ENCODE measurements around the gene PPP2R3A.
"Not testable (repeated sequence)": the region's sequence is repeated elsewhere in the genome, so short reads cannot be mapped to it uniquely, and the experiment has no call there.

Gene PPP2R3A

DNA sequence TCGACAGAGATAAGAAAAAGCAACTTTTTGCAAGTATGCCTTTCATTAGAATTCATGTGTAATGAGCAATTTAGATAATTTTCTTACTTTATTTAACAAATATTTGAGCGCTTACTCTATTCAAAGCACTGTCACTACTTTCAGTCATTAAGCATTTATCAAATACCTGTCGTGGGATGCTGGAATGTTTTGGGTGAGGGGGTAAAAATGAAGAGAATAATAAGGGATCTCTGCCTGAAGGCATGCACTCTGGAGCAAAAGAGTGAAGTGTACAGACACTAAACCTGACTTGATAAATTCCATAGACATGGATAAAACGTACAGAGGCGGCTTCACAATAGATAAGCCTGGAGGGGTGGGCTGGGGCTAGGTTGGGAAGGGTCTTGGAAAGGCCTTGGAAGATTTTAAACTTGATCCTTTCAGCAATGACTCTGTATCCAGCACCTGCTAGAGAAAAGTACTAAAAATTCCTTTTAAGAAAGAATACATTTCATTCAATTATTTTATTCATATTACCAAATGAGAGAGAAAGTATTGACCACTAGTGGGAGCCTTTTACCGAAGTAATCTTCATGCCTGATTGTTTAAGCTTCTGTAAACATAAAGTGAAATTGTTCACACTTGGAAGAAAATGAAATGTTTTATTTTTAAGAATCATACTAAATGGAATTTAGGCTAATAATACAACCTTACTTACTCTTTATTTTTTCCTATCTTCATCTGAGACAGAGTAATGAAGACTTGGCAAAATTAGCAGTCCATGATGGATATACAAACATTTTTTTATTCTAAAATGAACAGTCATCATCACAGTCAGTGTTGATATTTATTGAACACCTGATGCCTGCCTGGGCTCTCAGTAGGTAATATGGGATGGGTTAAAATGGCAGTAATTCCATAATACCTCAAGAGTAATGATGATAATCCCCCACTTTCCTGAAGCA lies 113.2 kb downstream of the PPP2R3A start:
- no peak for TF ChIP-seq Cebpa-rat (IDR thresholded peaks at IDR 0.05)
- Histone ChIP-seq H3K9me3 (peaks cover 4% of the 10 kb centered on the region), H3K27ac (no peak overlapping the region), H3K4me3 (no peak overlapping the region), H3K4me2 (no peak overlapping the region), H3K4me1 (no peaks in the 10 kb centered on the region), H3K9ac (no peak overlapping the region), H3K27me3 (no peaks in the 10 kb centered on the region), H3K36me3 (no peaks in the 10 kb centered on the region; the same call in 1 of the 2 replicates), H4K20me1 (no peaks in the 10 kb centered on the region)

DNA sequence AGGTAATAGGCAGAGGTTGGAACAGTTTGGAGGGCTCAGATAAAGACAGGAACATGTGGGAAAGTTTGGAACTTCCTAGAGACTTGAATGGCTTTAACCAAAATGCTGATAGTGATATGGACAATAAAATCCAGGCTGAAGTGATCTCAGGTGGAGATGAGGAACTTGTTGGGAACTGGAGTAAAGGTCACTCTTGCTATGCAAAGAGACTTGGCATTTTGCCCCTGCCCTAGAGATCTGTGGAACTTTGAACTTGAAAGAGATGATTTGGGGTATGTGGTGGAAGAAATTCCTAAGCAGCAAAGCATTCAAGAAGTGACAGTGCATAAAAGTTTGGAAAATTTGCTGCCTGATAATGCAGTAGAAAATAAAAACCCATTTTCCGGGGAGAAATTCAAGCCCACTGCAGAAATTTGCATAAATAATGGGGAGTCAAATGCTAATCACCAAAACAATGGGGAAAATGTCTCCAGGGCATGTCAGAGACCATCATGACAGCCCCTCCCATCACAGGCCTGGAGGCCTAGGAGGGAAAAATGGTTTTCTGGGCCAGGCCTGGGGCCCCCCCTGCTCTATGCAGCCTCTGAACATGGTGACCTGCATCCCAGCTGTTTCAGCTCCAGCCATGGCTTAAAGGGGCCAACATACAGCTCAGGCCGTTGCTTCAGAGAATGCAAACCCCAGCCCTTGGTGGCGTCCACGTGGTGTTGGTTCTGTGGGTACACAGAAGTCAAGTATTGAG lies 118.3 kb downstream of the PPP2R3A start:
- not testable (repeated sequence) for H4K20me1 ChIP-seq, H3K4me1 ChIP-seq, H3K27ac ChIP-seq, H3K4me2 ChIP-seq, H3K9ac ChIP-seq, H3K36me3 ChIP-seq, H3K27me3 ChIP-seq, H3K4me3 ChIP-seq
- peaks cover 30% of the 10 kb centered on the region for H3K9me3 ChIP-seq

DNA sequence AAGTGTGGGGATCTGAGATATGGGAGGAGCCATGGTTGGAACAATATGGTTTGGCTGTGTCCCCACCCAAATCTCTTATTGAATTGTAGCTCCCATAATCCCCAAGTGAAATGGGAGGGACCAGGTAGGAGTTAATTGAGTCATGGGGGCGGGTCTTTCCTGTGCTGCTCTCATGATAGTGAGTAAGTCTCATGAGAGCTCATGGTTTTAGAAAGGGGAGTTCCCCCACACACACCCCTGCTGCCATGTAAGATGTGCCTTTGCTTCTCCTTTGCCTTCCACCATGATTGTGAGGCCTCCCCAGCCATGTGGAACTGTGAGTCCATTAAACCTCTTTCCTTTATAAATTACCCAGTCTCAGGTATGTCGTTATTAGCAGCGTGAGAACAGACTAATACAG lies 119.5 kb downstream of the PPP2R3A start:
- H3K4me1 ChIP-seq, H3K27me3 ChIP-seq, H3K4me2 ChIP-seq, H4K20me1 ChIP-seq, H3K36me3 ChIP-seq, H3K27ac ChIP-seq, H3K4me3 ChIP-seq, H3K9ac ChIP-seq: not testable (repeated sequence)
- peaks cover 30% of the 10 kb centered on the region for H3K9me3 ChIP-seq

DNA sequence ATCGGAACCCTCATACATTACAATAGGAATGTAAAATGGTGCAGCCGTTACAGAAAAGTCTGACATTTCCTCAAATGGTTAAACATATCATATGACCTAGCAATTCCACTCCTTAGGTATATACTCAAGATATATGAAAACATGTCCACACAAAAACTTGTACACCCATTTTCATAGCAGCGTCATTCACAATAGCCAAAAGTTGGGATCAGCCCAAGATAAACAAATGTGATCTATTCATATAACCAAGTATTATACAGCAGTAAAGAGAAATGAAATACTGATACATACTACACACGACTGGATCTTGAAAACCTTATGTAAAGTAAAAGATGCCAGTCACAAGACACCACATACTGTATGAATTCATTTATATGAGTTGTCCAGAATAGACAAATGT lies 128.2 kb downstream of the PPP2R3A start:
- Histone ChIP-seq H3K4me2 (no peak overlapping the region), H3K4me3 (no peak overlapping the region), H3K4me1 (no peaks in the 10 kb centered on the region), H3K36me3 (no peaks in the 10 kb centered on the region), H3K9me3 (no peaks in the 10 kb centered on the region), H3K9ac (no peak overlapping the region), H3K27me3 (no peaks in the 10 kb centered on the region), H3K27ac (no peak overlapping the region), H4K20me1 (no peaks in the 10 kb centered on the region)
- no peak for TF ChIP-seq Cebpa-rat (IDR thresholded peaks at IDR 0.05)

DNA sequence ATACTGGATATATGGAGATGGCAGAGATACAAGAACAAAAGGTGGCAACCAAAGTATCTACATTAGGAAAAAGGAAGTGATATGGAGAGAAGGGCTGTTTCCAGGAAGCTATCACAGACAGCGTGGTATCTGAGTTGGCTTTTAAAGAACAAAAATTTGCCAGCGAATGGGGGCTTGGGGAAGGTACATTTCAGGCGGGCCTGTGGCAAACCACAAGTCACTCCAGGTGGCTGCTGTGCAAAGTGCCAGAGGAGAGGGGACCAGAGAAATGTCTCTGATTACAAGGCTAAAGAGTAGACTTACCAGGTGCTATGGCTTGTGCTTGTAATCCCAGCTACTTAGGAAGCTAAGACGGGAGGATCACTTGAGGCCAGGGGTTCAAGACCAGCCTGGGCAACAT lies 139.5 kb downstream of the PPP2R3A start:
- Histone ChIP-seq H4K20me1 (no peaks in the 10 kb centered on the region), H3K4me3 (no peak overlapping the region), H3K4me2 (peak overlapping the region; percentile 49), H3K27ac (no peak overlapping the region), H3K4me1 (peaks cover 28% of the 10 kb centered on the region), H3K9me3 (no peaks in the 10 kb centered on the region), H3K36me3 (no peaks in the 10 kb centered on the region), H3K27me3 (no peaks in the 10 kb centered on the region), H3K9ac (no peak overlapping the region)
- no peak for TF ChIP-seq Cebpa-rat (IDR thresholded peaks at IDR 0.05)

DNA sequence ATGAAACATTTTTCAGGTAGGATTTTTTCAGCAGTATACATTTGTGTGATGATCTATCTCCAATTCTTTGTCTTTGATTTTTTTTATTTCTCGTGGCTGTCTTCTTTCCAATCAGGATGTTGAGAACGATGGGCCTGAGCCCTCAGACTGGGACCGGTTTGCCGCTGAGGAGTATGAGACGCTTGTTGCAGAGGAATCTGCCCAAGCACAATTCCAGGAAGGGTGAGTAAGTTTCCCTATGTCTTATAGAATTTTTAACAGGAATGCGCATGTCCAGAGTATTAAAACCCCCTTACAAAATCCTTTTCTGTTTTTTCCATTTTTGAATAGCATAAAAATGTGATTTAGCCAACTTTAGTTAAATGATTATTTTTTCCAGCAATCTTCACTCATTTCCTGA lies 140.6 kb downstream of the PPP2R3A start:
- Histone ChIP-seq H3K4me3 (no peak overlapping the region), H3K27me3 (no peaks in the 10 kb centered on the region), H3K4me1 (peaks cover 30% of the 10 kb centered on the region), H3K36me3 (no peaks in the 10 kb centered on the region), H3K27ac (no peak overlapping the region), H4K20me1 (no peaks in the 10 kb centered on the region), H3K9ac (no peak overlapping the region), H3K9me3 (no peaks in the 10 kb centered on the region), H3K4me2 (no peak overlapping the region)
- TF ChIP-seq Cebpa-rat (IDR thresholded peaks at IDR 0.05): no peak

DNA sequence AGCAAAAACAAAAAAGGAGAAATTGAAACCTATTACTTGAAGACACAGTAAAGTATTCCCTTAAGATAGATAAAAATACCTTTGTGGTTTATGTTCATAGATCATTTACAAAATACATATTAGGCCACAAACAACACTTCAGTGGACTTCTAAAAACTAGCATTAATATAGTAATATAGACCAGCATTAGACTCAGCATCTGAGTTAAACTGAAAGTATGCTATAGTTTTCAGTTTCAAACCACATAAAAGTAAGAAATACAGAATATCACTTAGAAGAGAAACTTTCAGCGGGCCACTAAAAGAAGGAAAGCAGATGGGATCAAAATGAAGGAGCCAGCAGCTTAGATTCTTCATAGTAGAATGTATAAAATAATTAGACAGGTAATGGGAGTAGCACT lies 144.0 kb downstream of the PPP2R3A start:
- Histone ChIP-seq H3K4me1 (peaks cover 27% of the 10 kb centered on the region), H4K20me1 (no peaks in the 10 kb centered on the region), H3K9ac (no peak overlapping the region), H3K36me3 (no peaks in the 10 kb centered on the region), H3K9me3 (peaks cover 6% of the 10 kb centered on the region; the same call in 1 of the 2 replicates), H3K4me2 (peak overlapping the region; percentile 46), H3K4me3 (no peak overlapping the region), H3K27me3 (no peaks in the 10 kb centered on the region), H3K27ac (no peak overlapping the region)
- no peak for TF ChIP-seq Cebpa-rat (IDR thresholded peaks at IDR 0.05)

DNA sequence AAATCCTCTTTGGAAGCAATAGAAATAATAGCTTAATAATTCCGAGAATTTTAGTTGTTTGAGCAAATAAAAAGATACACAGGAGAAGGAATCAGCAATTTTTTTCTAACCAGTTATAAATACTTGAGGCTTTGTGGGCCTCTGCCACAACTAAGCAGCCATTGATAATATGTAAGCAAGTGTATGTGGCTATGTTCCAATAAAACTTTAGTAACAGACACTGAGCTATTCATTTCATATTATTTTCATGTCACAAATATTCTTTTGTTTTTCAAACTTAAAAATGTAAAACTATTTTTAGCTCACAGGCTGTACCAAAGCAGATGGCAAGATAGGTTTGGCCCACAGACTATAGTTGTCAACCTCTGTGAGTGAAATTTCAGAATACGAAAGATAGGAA lies 145.0 kb downstream of the PPP2R3A start:
- H3K9ac ChIP-seq: no peak overlapping the region
- H3K27ac ChIP-seq: no peak overlapping the region
- TF ChIP-seq Cebpa-rat (IDR thresholded peaks at IDR 0.05): no peak
- H3K4me1 ChIP-seq: peaks cover 17% of the 10 kb centered on the region
- no peaks in the 10 kb centered on the region for H3K27me3 ChIP-seq
- no peak overlapping the region for H3K4me2 ChIP-seq
- no peaks in the 10 kb centered on the region for H3K36me3 ChIP-seq
- peaks cover 8% of the 10 kb centered on the region; the same call in 1 of the 2 replicates for H3K9me3 ChIP-seq
- H3K4me3 ChIP-seq: no peak overlapping the region
- no peaks in the 10 kb centered on the region for H4K20me1 ChIP-seq

DNA sequence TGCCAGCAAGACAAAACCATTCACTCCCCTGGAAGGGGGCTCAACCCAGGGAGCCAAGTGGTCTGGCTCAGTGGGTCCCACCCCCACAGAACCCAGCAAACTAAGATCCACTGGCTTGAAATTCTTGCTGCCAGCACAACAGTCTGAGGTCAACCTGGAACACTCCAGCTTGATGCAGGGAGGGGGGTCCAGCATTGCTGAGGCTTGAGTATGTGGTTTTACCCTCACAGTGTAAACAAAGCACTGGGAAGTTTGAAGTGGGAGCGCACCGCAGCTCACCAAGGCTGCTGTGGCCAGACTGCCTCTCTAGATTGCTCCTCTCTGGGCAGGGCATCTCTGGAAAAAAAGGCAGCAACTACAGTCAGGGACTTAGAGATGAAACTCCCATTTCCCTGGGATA lies 148.9 kb downstream of the PPP2R3A start:
- H3K9ac ChIP-seq: no peak overlapping the region
- H3K27ac ChIP-seq: no peak overlapping the region
- H3K9me3 ChIP-seq: peaks cover 12% of the 10 kb centered on the region
- peaks cover 7% of the 10 kb centered on the region for H3K4me1 ChIP-seq
- no peaks in the 10 kb centered on the region for H3K27me3 ChIP-seq
- TF ChIP-seq Cebpa-rat (IDR thresholded peaks at IDR 0.05): no peak
- no peak overlapping the region for H3K4me3 ChIP-seq
- H4K20me1 ChIP-seq: no peaks in the 10 kb centered on the region
- H3K36me3 ChIP-seq: no peaks in the 10 kb centered on the region
- no peak overlapping the region for H3K4me2 ChIP-seq

DNA sequence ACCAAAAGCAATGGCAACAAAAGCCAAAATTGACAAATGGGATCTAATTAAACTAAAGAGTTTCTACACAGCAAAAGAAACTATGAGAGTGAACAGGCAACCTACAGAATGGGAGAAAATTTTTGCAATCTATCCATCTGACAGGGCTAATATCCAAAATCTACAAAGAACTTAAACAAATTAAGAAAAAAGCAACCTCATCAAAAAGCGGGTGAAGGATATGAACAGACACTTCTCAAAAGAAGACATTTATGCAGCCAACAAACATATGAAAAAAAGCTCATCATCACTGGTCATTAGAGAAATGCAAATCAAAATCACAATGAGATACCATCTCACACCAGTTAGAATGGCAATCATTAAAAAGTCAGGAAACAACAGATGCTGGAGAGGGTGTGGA lies 153.8 kb downstream of the PPP2R3A start:
- H3K9me3 ChIP-seq, H3K27ac ChIP-seq, H3K27me3 ChIP-seq, H3K4me1 ChIP-seq, H3K9ac ChIP-seq, H3K4me2 ChIP-seq, H3K4me3 ChIP-seq, H4K20me1 ChIP-seq, H3K36me3 ChIP-seq: not testable (repeated sequence)

DNA sequence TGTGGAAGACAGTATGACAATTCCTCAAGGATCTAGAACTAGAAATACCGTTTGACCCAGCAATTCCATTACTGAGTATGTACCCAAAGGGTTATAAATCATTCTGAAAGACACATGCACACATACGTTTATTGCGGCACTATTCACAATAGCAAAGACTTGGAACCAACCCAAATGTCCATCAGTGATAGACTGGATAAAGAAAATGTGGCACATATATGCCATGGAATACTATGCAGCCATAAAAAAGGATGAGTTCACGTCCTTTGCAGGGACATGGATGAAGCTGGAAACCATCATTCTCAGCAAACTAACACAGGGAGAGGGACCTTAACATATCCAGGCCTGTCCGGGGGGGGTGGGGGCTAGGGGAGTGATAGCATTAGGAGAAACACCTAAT lies 154.3 kb downstream of the PPP2R3A start:
- H3K9ac ChIP-seq, H3K4me3 ChIP-seq, H3K27ac ChIP-seq, H3K4me1 ChIP-seq, H3K36me3 ChIP-seq, H3K9me3 ChIP-seq, H4K20me1 ChIP-seq, H3K27me3 ChIP-seq, H3K4me2 ChIP-seq: not testable (repeated sequence)

All from BLaER1 (cell line).